Measurements from ENCODE around the gene PDIA2.

DNA sequence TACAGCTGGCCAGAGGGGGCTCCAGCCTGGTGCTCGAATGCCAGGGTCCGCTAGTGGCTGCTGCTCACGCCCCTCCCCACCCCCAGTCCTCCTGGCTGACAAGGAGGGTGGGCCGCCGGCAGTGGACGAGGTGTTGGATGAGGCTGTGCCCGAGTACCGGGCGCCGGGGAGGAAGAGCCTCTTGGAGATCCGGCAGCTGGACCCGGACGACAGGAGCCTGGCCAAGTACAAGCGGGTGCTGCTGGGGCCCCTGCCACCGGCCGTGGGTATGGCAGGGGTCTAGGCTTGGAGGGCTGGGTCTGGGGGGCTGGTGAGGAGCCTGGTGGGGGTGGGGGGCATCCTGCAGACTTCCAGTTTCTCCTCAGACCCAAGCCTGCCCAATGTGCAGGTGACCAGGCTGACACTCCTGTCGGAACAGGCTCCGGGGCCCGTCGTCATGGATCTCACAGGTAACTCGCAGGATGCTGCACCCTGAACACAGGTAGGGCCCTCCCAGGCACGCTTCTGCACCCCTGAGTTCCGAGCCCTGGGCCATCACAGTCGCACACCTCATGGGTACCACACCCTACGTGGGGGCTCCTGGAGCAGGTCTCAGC lies 1.2 kb upstream of the PDIA2 start:
- TF ChIP-seq, protein P1, sequence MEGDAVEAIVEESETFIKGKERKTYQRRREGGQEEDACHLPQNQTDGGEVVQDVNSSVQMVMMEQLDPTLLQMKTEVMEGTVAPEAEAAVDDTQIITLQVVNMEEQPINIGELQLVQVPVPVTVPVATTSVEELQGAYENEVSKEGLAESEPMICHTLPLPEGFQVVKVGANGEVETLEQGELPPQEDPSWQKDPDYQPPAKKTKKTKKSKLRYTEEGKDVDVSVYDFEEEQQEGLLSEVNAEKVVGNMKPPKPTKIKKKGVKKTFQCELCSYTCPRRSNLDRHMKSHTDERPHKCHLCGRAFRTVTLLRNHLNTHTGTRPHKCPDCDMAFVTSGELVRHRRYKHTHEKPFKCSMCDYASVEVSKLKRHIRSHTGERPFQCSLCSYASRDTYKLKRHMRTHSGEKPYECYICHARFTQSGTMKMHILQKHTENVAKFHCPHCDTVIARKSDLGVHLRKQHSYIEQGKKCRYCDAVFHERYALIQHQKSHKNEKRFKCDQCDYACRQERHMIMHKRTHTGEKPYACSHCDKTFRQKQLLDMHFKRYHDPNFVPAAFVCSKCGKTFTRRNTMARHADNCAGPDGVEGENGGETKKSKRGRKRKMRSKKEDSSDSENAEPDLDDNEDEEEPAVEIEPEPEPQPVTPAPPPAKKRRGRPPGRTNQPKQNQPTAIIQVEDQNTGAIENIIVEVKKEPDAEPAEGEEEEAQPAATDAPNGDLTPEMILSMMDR (IDR thresholded peaks at IDR 0.05), result no peak
- TF ChIP-seq MYC (IDR thresholded peaks at IDR 0.05; ENCODE audit: borderline replicate concordance, low read length), result no peak
- no peak for TF ChIP-seq ESRRA (IDR thresholded peaks at IDR 0.05; ENCODE audit: borderline replicate concordance, low read length)
- no peak for TF ChIP-seq MAZ (IDR thresholded peaks at IDR 0.05; ENCODE audit: borderline replicate concordance, low read depth, low read length)
- TF ChIP-seq POLR2A (IDR thresholded peaks at IDR 0.05; ENCODE audit: low read length), result no peak
- TF ChIP-seq TFCP2L1 (CRISPR knock-in tag; IDR thresholded peaks at IDR 0.05), result no peak
- TF ChIP-seq KDM1A (IDR thresholded peaks at IDR 0.05; ENCODE audit: low read depth), result no peak
- TF ChIP-seq SREBF2 (IDR thresholded peaks at IDR 0.05), result no peak
- TF ChIP-seq, protein P2, sequence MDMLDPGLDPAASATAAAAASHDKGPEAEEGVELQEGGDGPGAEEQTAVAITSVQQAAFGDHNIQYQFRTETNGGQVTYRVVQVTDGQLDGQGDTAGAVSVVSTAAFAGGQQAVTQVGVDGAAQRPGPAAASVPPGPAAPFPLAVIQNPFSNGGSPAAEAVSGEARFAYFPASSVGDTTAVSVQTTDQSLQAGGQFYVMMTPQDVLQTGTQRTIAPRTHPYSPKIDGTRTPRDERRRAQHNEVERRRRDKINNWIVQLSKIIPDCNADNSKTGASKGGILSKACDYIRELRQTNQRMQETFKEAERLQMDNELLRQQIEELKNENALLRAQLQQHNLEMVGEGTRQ (IDR thresholded peaks at IDR 0.05), result no peak
- TF ChIP-seq, protein P3, sequence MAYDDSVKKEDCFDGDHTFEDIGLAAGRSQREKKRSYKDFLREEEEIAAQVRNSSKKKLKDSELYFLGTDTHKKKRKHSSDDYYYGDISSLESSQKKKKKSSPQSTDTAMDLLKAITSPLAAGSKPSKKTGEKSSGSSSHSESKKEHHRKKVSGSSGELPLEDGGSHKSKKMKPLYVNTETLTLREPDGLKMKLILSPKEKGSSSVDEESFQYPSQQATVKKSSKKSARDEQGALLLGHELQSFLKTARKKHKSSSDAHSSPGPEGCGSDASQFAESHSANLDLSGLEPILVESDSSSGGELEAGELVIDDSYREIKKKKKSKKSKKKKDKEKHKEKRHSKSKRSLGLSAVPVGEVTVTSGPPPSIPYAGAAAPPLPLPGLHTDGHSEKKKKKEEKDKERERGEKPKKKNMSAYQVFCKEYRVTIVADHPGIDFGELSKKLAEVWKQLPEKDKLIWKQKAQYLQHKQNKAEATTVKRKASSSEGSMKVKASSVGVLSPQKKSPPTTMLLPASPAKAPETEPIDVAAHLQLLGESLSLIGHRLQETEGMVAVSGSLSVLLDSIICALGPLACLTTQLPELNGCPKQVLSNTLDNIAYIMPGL (CRISPR knock-in tag; IDR thresholded peaks at IDR 0.05; ENCODE audit: borderline replicate concordance), result no peak
- TF ChIP-seq FOSL2 (IDR thresholded peaks at IDR 0.05), result no peak
- TF ChIP-seq FOSL2 (CRISPR knock-in tag; IDR thresholded peaks at IDR 0.05), result no peak
- TF ChIP-seq SMC3 (IDR thresholded peaks at IDR 0.05), result no peak
- no peak for TF ChIP-seq MAFK (IDR thresholded peaks at IDR 0.05; ENCODE audit: partially characterized antibody)

Measured in A549 (cell line).